Dermis blood vessel endothelial cell (primary cell): ENCODE data around the gene SERTAD3. TPM values are rescaled to one million over a fixed set of nuclear protein-coding genes. Genes with fewer than 3 reads are reported as not detected.

Source experiments
- DNase-seq: peaks from one replicate; pipeline ENCODE4 v3.0.0; 2010
- total RNA-seq: library from RNA; depleted of rRNA; stranded (reverse); fragments of >200 nt; gene quantifications from 2 replicates; pipeline ENCODE4 v1.2.3, GENCODE V29; 2014

Gene SERTAD3
- total RNA-seq, 1 donor from 2014 or later = 25.9 TPM

DNA sequence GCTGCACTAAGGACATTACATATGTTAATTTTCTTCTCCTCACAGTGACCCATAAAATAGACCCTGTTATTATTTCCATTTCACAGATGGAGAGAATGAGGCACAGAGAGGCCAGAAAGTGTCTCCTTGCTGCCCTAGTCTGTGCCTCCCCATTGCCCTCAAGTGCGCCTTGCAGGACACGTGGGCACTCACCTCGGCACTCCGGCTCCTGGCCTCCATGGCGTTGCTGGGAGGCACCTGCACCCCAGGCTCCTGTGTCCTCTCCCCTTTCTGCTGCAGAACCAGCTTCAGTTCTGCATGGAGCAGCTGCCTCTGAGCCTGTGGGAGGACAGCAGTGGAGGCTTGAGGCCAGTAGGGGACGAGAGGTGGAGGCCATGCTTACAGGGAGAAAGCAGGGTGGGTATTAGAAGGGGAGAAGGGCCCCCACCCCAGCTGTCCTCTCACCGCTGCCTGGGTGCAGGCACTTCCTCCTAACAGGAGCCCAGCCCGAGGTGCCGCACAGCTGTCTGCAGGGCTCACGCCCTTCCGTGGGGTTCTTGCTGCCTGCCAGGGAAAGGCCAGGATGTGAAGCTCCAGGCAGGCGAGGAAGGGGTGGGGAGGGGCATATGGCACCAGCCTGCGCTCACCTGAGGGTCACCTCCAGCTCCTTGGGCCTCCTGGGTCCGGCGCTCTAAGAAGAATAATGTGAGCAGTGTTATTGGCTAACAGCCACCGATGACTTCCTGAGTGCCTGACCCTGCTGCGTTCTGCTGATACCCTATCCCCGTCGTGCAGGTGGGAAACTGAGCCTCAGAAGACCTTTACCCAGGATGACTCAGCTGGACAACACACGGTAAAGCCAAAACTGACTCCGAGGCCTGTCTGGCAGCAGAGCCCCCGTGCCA lies 36.2 kb downstream of the SERTAD3 start:
- DNase-seq = no peak

DNA sequence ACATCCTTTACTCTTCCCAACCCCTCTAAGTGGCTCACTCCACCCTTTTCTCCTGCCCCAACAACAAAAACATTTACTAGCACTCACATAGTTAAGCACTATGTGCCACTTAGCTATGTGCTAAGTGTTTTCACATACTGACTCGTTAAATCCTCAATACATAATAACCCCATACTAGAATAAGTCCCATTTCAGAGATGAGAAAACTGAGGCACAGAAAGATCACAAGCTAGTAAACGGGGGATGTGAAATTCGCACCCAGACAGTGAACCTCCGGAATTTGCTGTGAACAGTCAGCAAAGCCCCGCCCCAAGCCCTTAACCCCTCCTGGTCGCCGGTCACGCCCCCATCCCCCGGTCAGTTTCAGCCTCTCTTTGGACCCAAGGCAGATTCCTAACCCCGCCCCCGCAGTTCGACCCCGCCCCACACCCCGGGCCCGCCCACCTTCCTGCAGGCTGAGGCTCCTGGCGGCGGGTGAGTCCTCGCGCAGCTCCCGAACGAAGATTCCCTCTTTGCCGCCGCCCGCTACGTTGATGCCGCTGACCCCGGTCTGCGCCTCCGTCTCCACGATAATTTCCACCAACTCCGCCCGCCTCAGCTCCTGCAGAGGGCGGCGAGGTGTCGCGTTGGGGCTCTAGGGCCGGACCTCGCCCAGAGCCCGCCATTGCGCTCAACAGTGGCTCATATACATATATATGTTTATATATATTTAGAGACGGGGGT lies 40.7 kb downstream of the SERTAD3 start:
- DNase-seq = peak; percentile 93

- DNase-seq = no peak
Observed at GRCh38 chr19:40400559-40400958, 43.6 kb downstream of the SERTAD3 start.

DNA sequence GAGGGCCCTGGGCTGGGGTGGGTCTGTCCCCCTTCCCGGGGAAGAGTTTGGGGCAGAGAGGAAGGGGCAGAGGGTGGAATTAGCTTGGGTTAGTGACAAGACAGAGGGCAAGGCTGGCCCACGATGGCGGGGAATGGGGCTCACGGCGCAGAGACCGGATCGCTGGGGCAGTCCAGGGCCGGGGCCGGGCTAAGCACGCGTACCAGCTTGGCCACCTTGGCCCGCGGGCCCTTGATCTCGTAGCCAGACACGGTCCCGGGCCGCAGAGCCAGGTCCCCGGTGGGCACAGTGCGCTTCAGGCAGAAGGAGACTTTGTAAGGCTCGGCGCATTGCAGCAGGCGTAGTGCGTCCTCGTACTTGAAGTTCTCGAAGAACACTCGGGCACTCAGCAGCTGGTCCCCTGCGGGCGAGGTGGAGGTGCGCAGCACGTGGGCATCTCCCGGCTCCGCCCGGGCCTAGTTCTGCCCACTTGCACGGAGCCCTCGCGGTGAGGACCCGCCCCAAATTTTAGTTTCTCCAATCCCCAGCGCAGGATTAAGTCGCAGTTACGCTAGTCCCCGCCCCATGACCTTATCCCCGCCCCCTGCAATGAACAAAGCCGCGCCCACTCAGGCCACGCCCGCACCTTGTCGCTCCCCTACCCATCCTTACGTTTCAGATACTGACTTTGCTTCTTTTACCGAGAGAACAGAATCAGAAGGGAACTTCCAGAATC lies 45.6 kb downstream of the SERTAD3 start:
- DNase-seq = peak; percentile 51

DNA sequence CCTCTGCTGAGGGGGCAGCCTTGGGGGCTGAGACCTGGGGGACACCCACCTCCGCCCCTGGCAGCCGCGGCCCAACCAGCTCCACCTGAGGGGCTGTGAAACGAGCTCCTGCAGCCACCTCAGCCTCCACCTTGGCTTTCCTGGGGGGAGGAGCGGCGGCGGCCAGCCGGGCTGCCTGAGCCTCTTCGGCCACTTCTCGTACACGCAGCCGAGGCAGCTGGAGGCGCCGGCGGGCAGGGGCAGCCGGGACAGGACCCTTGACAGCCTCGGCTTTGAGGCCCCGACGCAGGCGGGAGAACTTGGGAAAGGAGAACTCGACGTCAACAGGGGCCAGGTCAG lies 46.6 kb downstream of the SERTAD3 start:
- DNase-seq = no peak

- no peak for DNase-seq
Observed at GRCh38 chr19:40396886-40397567, 47.1 kb downstream of the SERTAD3 start.

DNA sequence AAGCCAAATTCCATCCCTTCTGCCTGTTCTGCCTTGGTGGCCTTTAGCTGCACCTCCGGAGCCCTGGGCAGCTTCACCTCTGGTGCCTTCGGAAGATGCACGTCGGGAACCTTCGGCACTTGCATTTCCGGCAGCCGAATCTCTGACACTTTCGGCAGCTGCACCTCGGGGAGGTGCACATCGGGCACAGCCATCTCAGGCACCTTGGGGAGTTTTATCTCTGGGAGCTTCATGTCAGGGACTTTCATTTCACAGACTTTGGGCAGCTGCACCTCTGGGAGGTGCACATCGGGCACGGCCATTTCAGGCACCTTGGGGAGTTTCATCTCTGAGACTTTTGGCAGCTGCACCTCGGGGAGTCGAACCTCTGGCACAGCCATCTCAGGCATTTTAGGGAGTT lies 48.2 kb downstream of the SERTAD3 start:
- no peak for DNase-seq

GRCh38 chr19:40394816-40395210 lies 49.3 kb downstream of the SERTAD3 start:
- DNase-seq = no peak

- no peak for DNase-seq
Observed at GRCh38 chr19:40393894-40394815, 50.0 kb downstream of the SERTAD3 start.

DNA sequence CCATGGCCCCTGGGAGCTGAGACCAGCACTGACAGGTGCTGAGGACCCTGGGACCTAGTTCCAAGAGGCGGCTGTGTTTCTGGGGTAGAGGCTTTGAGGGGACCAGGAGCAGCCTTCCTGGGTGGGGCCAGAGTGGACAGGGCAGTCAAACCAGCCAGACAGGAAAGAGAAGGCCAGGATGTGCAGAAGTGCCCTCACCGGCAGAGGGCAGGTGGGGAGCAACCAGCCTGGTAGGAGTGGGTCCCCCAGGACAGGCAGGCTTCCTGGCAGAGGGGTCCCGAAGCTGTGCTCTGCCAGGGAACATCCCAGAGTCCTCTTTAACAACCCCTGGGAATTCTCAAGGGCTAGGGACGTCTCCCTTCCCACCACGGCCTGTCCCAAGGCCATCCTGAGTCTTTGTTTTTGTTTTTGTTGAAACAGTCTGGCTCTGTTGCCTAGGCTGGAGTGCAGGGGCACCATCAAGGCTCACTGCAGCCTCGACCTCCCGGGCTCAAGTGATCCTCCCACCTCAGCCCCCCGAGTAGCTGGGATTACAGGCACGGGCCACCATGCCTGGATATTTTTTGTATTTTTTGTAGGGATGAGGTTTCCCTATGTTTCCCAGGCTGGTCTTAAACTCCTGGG lies 51.1 kb downstream of the SERTAD3 start:
- DNase-seq = peak; percentile 38

DNA sequence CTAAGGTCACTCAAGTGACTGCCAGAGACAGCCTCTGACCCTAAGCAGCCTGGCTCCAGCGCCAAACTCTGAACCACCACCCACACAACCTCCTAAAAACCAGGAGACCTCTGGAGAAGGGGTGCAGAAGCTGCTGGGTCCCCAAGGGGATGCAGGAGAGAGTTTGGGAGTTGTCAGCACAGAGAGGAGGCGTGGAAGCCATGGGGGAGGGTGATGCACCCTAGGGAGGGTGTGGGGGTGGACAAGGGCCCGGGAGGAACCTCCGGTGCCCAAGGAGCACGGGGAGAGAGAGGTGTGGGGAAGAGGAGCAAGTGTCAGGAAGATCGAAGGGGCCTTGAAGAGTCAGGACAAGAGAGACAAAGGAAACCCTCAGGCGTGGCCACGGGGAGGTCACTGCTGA lies 52.0 kb downstream of the SERTAD3 start:
- no peak for DNase-seq

Other genes with a start within 250 kb of the SERTAD3 start
- gene TTC9B, start 226.0 kb downstream of the SERTAD3 start, total RNA-seq = not detected in 2 replicates
- 0.09 and 0.34 TPM in 2 replicates for gene CCNP, start 217.6 kb downstream of the SERTAD3 start, total RNA-seq
- 37.3 and 45.8 TPM in 2 replicates for gene AKT2, start 159.0 kb downstream of the SERTAD3 start, total RNA-seq
- 5.3 and 9.2 TPM in 2 replicates for gene C19orf47, start 95.9 kb downstream of the SERTAD3 start, total RNA-seq
- 173 and 228 TPM in 2 replicates for gene PLD3, start 95.6 kb downstream of the SERTAD3 start, total RNA-seq
- under 0.01 and 0.05 TPM in 2 replicates for gene HIPK4, start 54.2 kb downstream of the SERTAD3 start, total RNA-seq
- 1.7 and 2.1 TPM in 2 replicates for gene PRX, start 31.0 kb downstream of the SERTAD3 start, total RNA-seq
- 18.8 and 38.1 TPM in 2 replicates for gene SERTAD1, start 18.3 kb downstream of the SERTAD3 start, total RNA-seq
- 43.0 and 58.7 TPM in 2 replicates for gene BLVRB, start 21.4 kb upstream of the SERTAD3 start, total RNA-seq
- gene SPTBN4, start 22.7 kb upstream of the SERTAD3 start, total RNA-seq = 0.05 and 0.17 TPM in 2 replicates
- gene SHKBP1, start 132.5 kb upstream of the SERTAD3 start, total RNA-seq = 27.7 and 67.0 TPM in 2 replicates
- gene LTBP4, start 157.0 kb upstream of the SERTAD3 start, total RNA-seq = 16.8 and 25.2 TPM in 2 replicates
- gene NUMBL, start 246.3 kb upstream of the SERTAD3 start, total RNA-seq = 27.2 and 48.0 TPM in 2 replicates